Pulmonary artery endothelial cell (primary cell): ENCODE results near the gene ZMYND11. TPM values are rescaled to one million over a fixed set of nuclear protein-coding genes. Genes with fewer than 3 reads are reported as not detected.
"Not testable (repeated sequence)": the region's sequence is repeated elsewhere in the genome, so short reads cannot be mapped to it uniquely, and the experiment has no call there.

ENCODE experiments used
- DNase-seq: peaks from one replicate; pipeline ENCODE4 v3.0.0-alpha.2; 2011; ENCODE audit warnings: low read depth, low spot score
- total RNA-seq: library from RNA; depleted of rRNA; stranded (reverse); fragments of >200 nt; gene quantifications from 2 replicates; pipeline ENCODE4 v1.2.3, GENCODE V29; 2014

The ZMYND11 gene
- total RNA-seq, 1 donor from 2014 or later = 53.2 TPM

GRCh38 chr10:282294-283139 lies 147.3 kb downstream of the ZMYND11 start:
- DNase-seq = no peak

- DNase-seq = no peak
Observed at GRCh38 chr10:283140-283479, 147.9 kb downstream of the ZMYND11 start.

- DNase-seq = no peak
Observed at GRCh38 chr10:283916-284356, 148.7 kb downstream of the ZMYND11 start.

GRCh38 chr10:285216-285615 lies 150.0 kb downstream of the ZMYND11 start:
- no peak for DNase-seq

- DNase-seq = no peak
Observed at GRCh38 chr10:287026-287709, 151.9 kb downstream of the ZMYND11 start.

- no peak for DNase-seq
Observed at GRCh38 chr10:287814-288213, 152.6 kb downstream of the ZMYND11 start.

- no peak for DNase-seq
Observed at GRCh38 chr10:288316-289200, 153.3 kb downstream of the ZMYND11 start.

- DNase-seq = no peak
Observed at GRCh38 chr10:289581-289980, 154.3 kb downstream of the ZMYND11 start.

- DNase-seq = no peak
Observed at GRCh38 chr10:290026-290725, 154.9 kb downstream of the ZMYND11 start.

GRCh38 chr10:293636-294035 lies 158.4 kb downstream of the ZMYND11 start:
- DNase-seq = no peak

GRCh38 chr10:297567-297966 lies 162.3 kb downstream of the ZMYND11 start:
- no peak for DNase-seq

- DNase-seq = no peak
Observed at GRCh38 chr10:298033-298432, 162.8 kb downstream of the ZMYND11 start.

- DNase-seq = no peak
Observed at GRCh38 chr10:299512-299911, 164.3 kb downstream of the ZMYND11 start.

GRCh38 chr10:299969-300368 lies 164.7 kb downstream of the ZMYND11 start:
- no peak for DNase-seq

GRCh38 chr10:300580-300979 lies 165.3 kb downstream of the ZMYND11 start:
- DNase-seq = not testable (repeated sequence)

- no peak for DNase-seq
Observed at GRCh38 chr10:301536-301935, 166.3 kb downstream of the ZMYND11 start.

Other genes starting within 250 kb of the ZMYND11 start
- gene TUBB8, start 86.2 kb upstream of the ZMYND11 start, total RNA-seq = not detected in 2 replicates